ENCODE measurements around the gene COMMD1.
"Not testable (repeated sequence)": the region's sequence is repeated elsewhere in the genome, so short reads cannot be mapped to it uniquely, and the experiment has no call there.

The COMMD1 gene

DNA sequence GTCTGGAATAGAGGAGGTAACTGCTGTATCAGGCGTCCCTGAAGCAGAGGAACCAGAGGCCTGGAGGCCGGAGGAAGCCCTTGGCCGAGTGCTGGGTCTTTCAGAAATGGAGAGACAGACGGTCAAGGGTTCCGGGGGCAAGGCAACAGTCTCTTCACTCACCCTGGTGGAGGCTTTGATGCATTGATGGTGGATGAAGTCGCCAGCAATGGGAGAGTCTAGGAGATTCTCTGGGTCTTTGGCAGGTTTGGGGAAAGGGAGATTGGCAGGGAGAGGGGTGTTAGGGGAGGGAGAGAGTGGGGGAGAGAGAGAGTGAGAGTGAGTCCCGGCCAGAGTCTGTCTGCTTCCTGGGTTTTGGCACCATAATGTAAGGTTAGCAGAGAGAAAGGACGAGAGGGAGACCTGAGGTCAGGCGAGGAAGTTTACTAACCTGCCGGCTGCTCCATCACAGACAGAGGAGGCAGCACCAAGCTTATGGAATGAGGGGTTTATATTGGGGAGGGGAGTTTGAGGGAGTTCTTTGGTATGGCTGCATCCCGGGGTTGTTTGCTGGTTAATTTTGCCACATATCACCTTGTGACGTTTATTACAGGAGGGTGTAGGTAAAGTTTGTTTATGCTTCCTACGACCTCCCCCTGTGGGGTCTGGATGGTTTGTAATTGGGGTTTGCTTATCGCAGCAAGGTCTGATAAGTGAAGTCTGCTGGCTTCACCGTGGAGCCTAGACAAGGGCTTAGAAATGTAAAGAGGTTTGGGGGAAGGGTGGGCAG lies 19.6 kb downstream of the COMMD1 start:
- no peak for DNase-seq

DNA sequence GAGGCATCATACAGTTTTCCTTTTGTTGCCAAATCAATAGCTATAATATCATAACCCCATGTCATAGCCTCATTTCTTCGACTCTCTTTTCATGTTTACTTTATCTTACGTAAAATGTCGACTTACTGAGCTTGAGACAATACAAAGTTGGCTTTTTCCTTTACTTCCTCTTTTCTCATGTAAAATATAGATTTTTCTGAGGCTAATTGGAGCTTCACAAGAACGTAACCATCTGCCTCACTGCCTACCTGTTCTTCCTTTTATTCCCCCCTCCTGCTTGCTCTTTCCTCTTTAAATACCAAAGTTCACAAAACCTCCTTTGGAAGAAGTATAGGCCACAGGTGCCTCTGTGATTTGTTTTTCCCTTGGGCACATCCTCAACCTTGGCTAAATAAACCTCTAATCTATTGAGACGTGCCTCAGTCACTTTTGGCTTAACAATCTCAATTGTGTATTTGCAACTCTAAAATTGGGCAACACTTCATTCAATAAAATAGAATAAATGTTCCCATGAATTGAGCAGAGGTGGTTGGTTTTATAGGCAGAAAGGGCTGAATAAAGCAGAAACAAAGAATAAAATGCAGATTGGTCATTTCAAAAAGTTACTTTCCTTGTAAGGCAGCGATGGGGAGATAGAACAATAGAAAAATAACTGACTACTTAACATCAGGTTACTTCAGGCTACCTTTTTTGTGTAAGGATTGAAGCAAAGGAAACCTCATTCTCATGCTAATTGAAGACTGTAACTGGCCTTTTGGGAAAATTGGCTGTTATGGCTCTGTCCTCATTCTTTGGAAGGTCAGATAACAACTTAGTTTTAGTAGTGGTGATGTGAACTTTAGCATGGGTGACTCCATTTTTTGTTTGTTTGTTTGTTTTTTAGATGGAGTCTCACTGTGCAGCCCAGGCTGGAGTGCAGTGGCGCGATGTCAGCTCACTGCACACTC lies 21.3 kb downstream of the COMMD1 start:
- no peak for DNase-seq

DNA sequence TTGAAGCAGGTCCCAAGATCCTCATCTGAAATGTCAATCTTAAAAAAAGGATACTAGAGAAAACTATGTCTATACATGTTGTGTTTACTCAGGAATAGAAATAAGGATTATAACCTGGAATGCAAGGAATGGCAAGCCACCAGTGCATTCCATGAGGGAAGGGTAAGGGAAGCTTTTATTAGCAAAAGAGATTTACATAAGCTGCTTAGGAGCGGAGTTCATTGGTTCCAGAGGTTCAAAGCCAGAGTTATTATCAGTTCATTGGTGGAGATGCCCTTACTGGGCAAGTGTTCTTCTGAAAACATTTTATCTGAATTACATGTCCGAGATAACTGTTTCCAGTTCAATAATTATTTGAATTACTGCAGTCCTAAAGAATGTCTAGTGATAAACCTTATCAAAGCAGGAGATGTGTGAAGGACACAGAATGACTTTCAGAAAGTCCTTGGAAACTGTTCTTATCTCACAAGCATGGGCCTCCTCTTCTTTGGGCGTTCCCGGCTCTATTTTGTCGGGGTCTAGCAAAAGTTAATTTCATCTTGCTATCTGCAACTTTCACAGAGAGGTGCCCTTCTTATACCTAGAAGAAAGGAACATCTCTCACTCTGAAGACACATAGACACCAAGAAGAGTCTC lies 23.5 kb downstream of the COMMD1 start:
- no peak for DNase-seq

GRCh38 chr2:61937098-61937497 lies 31.6 kb downstream of the COMMD1 start:
- DNase-seq, result no peak

GRCh38 chr2:61937886-61938285 lies 32.4 kb downstream of the COMMD1 start:
- no peak for DNase-seq

DNA sequence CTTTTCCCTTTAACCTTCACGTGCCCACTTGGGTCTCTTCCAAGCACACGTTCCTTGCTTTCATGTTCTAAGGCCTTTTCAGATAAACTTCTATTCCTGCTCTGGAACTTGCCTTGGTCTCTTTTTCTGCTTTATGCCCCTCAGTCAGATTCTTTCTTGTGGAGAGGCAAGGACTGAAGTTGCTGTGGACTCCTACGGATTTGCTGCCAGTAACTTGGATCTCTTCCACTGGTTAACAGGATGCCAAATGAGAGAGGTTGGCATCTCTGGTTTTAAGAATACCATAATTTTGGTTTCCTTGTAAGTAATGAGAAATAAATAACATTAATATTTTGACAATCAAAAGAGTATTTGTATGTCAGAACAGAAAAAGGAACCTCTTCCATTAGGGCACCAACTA lies 33.0 kb downstream of the COMMD1 start:
- DNase-seq, result no peak

DNA sequence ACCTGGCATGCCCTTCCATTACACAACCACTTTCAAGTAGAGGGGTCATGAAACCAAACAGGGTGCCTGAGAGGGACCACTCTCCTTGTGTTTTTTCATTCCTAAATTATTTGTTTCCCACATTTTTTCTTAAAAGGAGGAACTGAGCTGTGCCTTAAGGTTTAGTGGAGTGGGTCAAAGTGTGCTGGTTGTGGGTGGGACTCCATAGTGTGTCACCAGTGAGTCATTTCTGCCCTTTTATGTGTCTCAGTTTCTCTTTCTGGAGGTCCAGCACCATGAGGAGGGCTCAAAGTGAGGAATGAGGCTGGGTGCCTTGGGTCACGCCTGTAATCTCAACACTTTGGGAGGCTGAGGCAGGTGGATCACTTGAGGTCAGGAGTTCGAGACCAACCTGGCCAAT lies 37.8 kb downstream of the COMMD1 start:
- no peak for DNase-seq

GRCh38 chr2:61946666-61947065 lies 41.2 kb downstream of the COMMD1 start:
- DNase-seq, result no peak

DNA sequence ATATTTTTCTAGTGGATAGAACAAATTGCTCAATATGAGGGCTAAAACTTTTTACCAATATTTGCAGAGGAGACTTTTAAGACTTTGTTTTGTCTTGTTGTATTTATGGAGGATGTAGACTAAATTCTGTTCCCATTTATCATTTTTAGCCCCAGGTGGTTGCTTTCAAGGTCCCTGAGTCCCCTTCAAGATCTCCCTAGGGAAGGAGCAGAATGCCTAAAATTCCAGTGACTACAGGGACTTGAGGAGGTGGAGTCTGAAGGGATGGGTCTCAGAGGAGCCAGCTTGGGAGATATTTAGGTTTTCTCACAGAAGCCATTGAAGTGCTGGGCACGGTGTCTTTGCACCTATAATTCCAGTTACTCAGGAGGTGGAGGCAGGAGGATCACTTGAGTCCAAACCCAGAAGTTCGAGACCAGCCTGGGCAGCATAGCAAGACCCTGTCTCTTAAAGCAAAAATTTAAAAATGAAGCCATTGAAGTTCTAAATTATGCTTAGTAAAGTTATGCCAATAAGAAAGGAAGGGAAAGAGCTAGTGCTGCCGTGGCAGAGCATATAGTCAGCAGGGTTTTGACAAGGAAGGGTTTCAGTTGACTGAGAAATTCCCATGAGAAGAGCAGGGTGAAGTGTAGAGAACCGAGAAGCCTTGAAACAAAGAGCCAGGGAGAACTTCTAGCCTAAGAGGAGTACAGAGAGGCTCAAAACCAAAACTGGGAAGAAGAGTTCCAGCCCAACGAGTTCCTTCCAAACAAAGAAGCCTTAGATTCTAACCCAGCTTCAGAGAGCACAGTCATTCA lies 43.4 kb downstream of the COMMD1 start:
- no peak for DNase-seq

DNA sequence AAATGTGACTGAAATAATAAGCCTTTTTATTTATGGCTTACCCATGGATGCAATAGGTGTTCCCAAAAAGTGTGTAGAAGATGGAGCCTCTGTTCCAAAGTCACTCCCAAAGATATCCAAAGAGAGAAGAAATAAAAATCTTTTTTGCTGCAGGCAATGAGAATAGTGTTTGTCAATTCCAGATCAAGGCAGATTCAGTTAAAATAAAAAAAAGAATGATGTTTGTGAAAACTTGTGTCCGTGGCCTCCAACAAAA lies 43.9 kb downstream of the COMMD1 start:
- no peak for DNase-seq

GRCh38 chr2:61949714-61950560 lies 44.5 kb downstream of the COMMD1 start:
- no peak for DNase-seq

DNA sequence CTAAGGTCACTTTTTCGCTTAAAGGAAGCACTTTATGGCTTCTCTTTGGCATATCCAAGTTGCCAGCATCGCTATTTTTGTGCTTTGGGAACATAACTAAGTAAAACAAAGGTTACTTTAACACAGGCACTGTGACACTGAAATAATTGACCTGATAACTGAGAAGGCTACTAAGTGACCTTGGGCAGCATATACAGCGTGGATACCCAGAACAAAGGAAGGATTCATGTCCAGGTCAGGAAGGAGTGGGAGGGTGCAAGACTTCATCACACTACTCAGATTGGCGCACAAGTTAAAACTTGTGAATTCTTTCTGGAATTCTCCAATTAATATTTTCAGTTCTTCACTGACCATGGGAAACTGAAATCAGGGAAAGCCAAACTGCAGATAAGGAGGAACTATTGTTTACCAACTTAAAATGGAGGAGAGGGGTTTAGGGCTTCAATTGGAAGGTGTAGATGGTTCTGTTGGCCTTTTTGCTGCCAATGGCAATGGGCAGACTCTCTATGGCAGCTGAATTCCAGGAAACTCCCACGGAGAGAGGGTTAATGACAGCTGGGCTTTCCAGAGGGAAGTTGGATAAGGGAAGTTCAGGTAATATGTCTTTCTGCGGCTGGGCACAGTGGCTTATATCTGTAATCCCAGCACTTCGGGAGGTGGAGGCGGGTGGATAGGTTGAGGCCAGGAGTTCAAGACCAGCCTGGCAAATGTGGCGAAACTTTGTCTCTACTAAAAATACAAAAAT lies 45.3 kb downstream of the COMMD1 start:
- no peak for DNase-seq

DNA sequence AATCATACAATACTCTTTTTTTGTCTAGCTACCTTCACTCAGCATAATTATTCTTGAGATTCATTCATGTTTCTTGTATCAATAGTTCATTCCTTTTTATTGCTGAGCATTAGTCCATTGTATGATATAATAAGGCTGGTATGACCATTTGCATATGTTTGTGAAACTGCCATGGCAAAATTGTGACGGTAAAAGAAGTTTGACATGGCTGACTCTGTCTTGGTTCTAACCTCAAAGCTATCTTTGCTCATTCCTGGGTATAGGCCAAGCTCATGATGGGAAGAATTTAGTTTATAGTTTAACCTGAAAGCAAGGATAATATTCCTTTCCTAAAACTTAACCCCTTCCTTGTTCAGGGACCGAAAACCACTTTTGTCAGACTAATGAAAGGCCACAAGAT lies 46.4 kb downstream of the COMMD1 start:
- no peak for DNase-seq

- DNase-seq, result no peak
These were observed 46.8 kb downstream of the COMMD1 start for GRCh38 chr2:61952288-61952687.

DNA sequence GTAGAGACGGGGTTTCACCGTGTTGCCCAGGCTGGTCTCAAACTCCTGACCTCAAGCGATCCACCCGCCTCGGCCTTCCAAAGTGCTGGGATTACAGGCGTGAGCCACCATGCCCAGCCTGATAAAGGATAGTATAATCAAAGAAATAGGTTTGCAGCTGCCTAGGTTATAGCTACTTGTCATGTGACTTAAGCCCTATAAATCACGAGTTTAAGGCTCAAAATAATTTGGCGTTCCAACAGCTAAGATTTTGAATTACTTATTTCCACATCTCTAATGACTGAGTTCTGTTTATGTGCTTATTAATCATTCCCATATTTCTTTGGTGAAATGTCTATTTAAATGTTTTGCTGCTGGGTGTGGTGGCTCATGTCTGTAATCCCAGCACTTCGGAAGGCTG lies 49.4 kb downstream of the COMMD1 start:
- DNase-seq, result not testable (repeated sequence)

- DNase-seq, result no peak
These were observed 54.2 kb downstream of the COMMD1 start for GRCh38 chr2:61959381-61960293.

- DNase-seq, result no peak
These were observed 55.9 kb downstream of the COMMD1 start for GRCh38 chr2:61961231-61961901.

GRCh38 chr2:61962095-61962984 lies 56.9 kb downstream of the COMMD1 start:
- DNase-seq, result no peak

Data from NCI-H1417 treated with DMSO at 0.1 percent for 48 hours (cell line).